Measurements from ENCODE around the gene TXNDC9.

Gene TXNDC9

GRCh38 chr2:99335911-99336803 is at the start of gene TXNDC9:
Gene TXNDC9 (minus strand): TSS chr2:99336333. CDS start chr2:99333210, 3,123 bp downstream.
- CTCF ChIA-PET = interaction anchor here (0.6 to 1.0 kb wide), 4 partner anchors 49 to 251 kb away, joined by 3 to 5 read pairs (median 4); no protein-coding TSS in a partner anchor
- no peak for TF ChIP-seq CTCF (conservative IDR thresholded peaks at IDR 0.05; ENCODE audit: low read depth)
- DNase-seq (ENCODE audit: low spot score) = peak; percentile 99
- peak within 1 kb of the TSS; percentile 94 for H3K27ac ChIP-seq
- POLR2A ChIA-PET (ENCODE audit: low non-redundant PET) = interaction anchor here (0.6 to 1.3 kb wide), 5 partner anchors 126 to 195 kb away, joined by 3 read pairs; partner anchors contain the start of genes MITD1 and MRPL30

GRCh38 chr2:99382143-99382542 is 46.0 kb upstream of the TXNDC9 start:
- CTCF ChIA-PET = no interaction called here
- POLR2A ChIA-PET (ENCODE audit: low non-redundant PET) = no interaction called here
- TF ChIP-seq CTCF (conservative IDR thresholded peaks at IDR 0.05; ENCODE audit: low read depth) = no peak
- no peak for DNase-seq (ENCODE audit: low spot score)
- H3K27ac ChIP-seq = no peak overlapping the region

GRCh38 chr2:99380376-99381010 is 44.4 kb upstream of the TXNDC9 start:
- CTCF ChIA-PET = no interaction called here
- TF ChIP-seq CTCF (conservative IDR thresholded peaks at IDR 0.05; ENCODE audit: low read depth) = no peak
- no peak for DNase-seq (ENCODE audit: low spot score)
- POLR2A ChIA-PET (ENCODE audit: low non-redundant PET) = no interaction called here
- H3K27ac ChIP-seq = no peak overlapping the region

- no peak for DNase-seq (ENCODE audit: low spot score)
- ChIA-PET POLR2A (ENCODE audit: low non-redundant PET) (no interaction called here), CTCF (no interaction called here)
- no peak for TF ChIP-seq CTCF (conservative IDR thresholded peaks at IDR 0.05; ENCODE audit: low read depth)
- no peak overlapping the region for H3K27ac ChIP-seq
These were observed 41.7 kb upstream of the TXNDC9 start for GRCh38 chr2:99377879-99378278.

GRCh38 chr2:99376254-99376864 is 40.2 kb upstream of the TXNDC9 start:
- POLR2A ChIA-PET (ENCODE audit: low non-redundant PET) = no interaction called here
- CTCF ChIA-PET = no interaction called here

More at GRCh38 chr2:99376254-99376864, 40.2 kb upstream of the TXNDC9 start:
- no peak for DNase-seq (ENCODE audit: low spot score)
- no peak for TF ChIP-seq CTCF (conservative IDR thresholded peaks at IDR 0.05; ENCODE audit: low read depth)
- H3K27ac ChIP-seq = no peak overlapping the region
